ENCODE data around the gene HDAC11.

DNA sequence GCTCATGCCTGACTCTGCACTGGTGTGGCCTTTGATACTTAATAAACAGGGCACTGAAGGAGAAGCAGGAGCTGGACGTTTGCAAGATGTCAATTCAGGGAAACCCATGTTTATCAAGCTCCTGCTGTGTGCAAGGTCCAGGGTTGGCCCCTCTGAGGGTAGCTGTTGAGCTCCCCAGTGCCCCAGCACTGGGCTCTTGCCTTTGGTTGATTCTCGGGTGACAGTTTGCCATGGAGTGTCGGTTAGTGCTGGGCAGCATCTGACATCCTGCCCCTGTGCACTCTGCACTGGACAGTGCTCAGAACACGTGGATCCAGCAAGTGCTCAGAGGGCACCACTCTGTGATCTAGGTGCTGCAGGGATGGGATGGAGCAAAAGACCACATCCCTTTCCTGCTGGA is 7.3 kb downstream of the HDAC11 start:
- TF ChIP-seq GATA3 (IDR thresholded peaks at IDR 0.05; ENCODE audit: low read depth, low read length) (no peak), GATA2 (IDR thresholded peaks at IDR 0.05; ENCODE audit: low read depth, low read length) (no peak)
